G401 (cell line): ENCODE data around the gene MYOC. TPM values are rescaled to one million over a fixed set of nuclear protein-coding genes. Genes with fewer than 3 reads are reported as not detected.
A peak's percentile ranks its signal among the peaks of the same experiment; 100 is the strongest.
"Not testable (repeated sequence)": the region's sequence is repeated elsewhere in the genome, so short reads cannot be mapped to it uniquely, and the experiment has no call there.

Experiments
- DNase-seq: peaks from one replicate; pipeline ENCODE4 v3.0.0-alpha.2; 2015; ENCODE audit warnings: low spot score
- in situ Hi-C: cut with HindIII; loops from 2 replicates; pipeline ENCODE4 v1.10.0; 2016; ENCODE audit warnings: low sequenced_read_pairs, mixed read lengths
- total RNA-seq: library from RNA; depleted of rRNA; stranded (reverse); fragments of >200 nt; shearing (Covaris generic); gene quantifications from 2 replicates; pipeline ENCODE4 v1.2.3, GENCODE V29; 2014; rRNA removed

The MYOC gene
- total RNA-seq, result 84.2 and 106 TPM in 2 replicates

- in situ Hi-C loops, result no loop called here
- no peak for DNase-seq
Measured at GRCh38 chr1:171652234-171652822, at the start of gene MYOC. TSS of gene MYOC (minus strand) at chr1:171652688. CDS start at chr1:171652611, 77 bp downstream.

- in situ Hi-C loops, result no loop called here
Measured at GRCh38 chr1:171699531-171699930, 47.0 kb upstream of the MYOC start.

DNA sequence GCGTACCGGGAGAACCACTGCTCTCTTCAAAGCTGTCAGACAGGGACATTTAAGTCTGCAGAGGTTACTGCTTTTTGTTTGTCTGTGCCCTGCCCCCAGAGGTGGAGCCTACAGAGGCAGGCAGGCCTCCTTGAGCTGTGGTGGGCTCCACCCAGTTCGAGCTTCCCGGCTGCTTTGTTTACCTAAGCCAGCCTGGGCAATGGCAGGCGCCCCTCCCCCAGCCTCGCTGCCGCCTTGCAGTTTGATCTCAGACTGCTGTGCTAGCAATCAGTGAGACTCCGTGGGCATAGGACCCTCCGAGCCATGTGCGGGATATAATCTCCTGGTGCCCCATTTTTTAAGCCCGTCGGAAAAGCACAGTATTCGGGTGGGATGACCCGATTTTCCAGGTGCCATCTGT, 43.3 kb upstream of the MYOC start:
- in situ Hi-C loops, DNase-seq: not testable (repeated sequence)

More at GRCh38 chr1:171699531-171699930, 47.0 kb upstream of the MYOC start:
- DNase-seq, result no peak

GRCh38 chr1:171693541-171693940, 41.1 kb upstream of the MYOC start:
- in situ Hi-C loops, DNase-seq: not testable (repeated sequence)

DNA sequence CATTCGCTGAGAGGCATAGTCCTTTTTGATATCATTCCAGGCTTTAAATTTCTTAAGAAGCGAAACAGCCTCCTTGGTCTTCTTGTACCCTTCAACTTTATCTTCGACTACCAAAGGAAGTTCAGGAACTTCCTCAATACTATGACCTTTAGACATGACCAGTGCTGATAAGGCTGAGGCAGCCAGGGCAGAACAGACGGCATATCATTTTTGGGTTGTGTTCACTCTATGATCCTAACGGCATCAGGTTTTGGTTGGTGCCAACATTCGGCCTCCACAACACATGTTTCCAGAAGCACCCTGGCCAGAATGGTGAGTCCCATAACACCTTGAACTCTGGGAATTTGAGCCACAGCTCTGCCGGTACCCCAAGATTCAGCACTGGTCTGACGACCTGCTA, 31.4 kb upstream of the MYOC start:
- DNase-seq, result peak; percentile 38
- in situ Hi-C loops, result no loop called here

GRCh38 chr1:171680339-171680738, 27.9 kb upstream of the MYOC start:
- DNase-seq, result no peak
- in situ Hi-C loops, result no loop called here

- DNase-seq, result no peak
- in situ Hi-C loops, result no loop called here
Measured at GRCh38 chr1:171676823-171677222, 24.3 kb upstream of the MYOC start.

GRCh38 chr1:171674431-171675405, 22.2 kb upstream of the MYOC start:
- DNase-seq, result no peak
- in situ Hi-C loops, result no loop called here

DNA sequence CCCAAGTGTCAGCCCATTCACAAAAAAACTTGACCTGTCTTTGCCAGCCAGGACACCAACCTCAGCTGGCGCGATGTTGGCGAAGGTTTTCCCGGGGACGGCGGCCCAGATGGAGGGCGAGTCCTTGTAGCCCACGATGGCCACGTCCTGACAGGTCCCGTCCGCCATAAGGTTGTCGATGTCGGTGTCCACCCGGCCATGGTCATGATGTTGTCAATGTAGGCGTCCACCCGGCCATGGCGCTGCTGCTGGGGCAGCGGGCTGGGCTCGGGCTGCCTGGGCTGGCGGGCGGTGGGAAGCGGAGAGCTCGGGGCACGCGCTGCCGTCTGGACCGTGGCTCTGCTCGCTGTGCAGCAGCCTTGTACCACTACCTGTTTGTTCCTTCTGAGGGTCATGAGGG, 18.3 kb upstream of the MYOC start:
- in situ Hi-C loops, result no loop called here

GRCh38 chr1:171668372-171668771, 15.9 kb upstream of the MYOC start:
- in situ Hi-C loops, result no loop called here
- DNase-seq, result no peak

More for the DNA sequence above, 18.3 kb upstream of the MYOC start:
- no peak for DNase-seq

- DNase-seq, result peak; percentile 85
- in situ Hi-C loops, result no loop called here
Measured at GRCh38 chr1:171666114-171666769, 13.8 kb upstream of the MYOC start.

GRCh38 chr1:171664976-171665375, 12.5 kb upstream of the MYOC start:
- in situ Hi-C loops, result no loop called here
- DNase-seq, result no peak

- in situ Hi-C loops, result no loop called here
Measured at GRCh38 chr1:171663854-171664575, 11.5 kb upstream of the MYOC start.

GRCh38 chr1:171663036-171663853, 10.8 kb upstream of the MYOC start:
- in situ Hi-C loops, result no loop called here

More at GRCh38 chr1:171663854-171664575, 11.5 kb upstream of the MYOC start:
- no peak for DNase-seq

DNA sequence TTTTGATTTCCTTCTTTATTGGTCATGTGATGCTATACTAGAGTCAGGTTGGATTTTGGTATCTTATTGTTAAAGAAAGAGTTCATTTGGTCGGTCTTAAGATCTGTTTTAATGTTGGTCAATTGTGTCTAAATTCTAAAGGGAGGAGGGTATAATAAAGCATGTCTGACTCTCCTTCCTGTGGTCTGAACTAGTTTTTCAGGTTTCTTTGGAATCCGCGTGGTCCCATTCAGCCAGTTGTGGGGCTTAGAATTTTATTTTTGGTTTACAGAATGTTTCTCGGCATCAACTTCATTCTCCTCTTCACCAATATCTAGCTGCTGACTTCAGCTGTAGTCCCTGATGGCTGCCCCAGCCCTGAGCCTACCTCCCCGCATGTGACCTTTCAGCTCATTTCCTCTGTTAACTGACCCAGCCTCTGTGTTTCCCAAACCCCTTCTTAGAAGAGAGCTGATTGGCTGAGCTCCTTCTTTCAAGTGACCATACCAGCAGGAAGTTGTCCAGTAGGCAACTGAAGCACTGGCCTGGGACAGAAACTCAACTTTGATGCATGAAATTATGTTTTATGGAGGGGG, 8.7 kb upstream of the MYOC start:
- DNase-seq, result no peak
- in situ Hi-C loops, result no loop called here

More at GRCh38 chr1:171663036-171663853, 10.8 kb upstream of the MYOC start:
- peak; percentile 74 for DNase-seq

- in situ Hi-C loops, result not testable (repeated sequence)
Measured at GRCh38 chr1:171656206-171656605, 3.7 kb upstream of the MYOC start.

DNA sequence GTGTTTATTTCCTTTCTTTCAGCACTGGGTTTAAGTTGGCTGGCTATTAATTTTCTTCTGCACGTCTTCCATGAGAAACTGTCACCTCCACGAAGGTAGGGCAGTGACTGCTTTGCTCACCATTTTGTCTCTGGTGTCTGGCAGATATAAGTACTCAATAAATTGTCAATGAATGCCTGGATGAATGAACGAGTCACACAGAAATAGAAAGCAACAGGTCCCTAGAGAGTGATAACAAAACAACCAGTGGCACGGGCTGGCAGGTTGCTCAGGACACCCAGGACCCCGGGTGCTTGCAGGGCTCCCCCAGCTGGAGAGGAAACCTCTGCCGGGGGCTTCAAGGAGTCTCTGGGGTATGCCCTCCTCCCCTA, 3.2 kb upstream of the MYOC start:
- in situ Hi-C loops, result no loop called here
- no peak for DNase-seq

More at GRCh38 chr1:171656206-171656605, 3.7 kb upstream of the MYOC start:
- not testable (repeated sequence) for DNase-seq
